ENCODE data around the gene SSR4. TPM values are rescaled to one million over a fixed set of nuclear protein-coding genes. Genes with fewer than 3 reads are reported as not detected.

The SSR4 gene
- total RNA-seq, 2 donors from 2014 or later, result 204 to 212 TPM

Other genes with a start within 250 kb of the SSR4 start
- 10 to 100 TPM; 14.6 to 19.2 TPM for gene CCNQ, start 195.5 kb upstream of the SSR4 start, total RNA-seq
- not detected for gene DUSP9, start 147.5 kb upstream of the SSR4 start, total RNA-seq
- gene PNCK, start 120.9 kb upstream of the SSR4 start, total RNA-seq, result under 1 TPM in 1 of 2 donors, not detected in 1; 0.72 TPM
- gene SLC6A8, start 106.7 kb upstream of the SSR4 start, total RNA-seq, result 1 to 10 TPM; 3.4 to 4.4 TPM
- 100 to 1,000 TPM; 101 TPM for gene BCAP31, start 70.3 kb upstream of the SSR4 start, total RNA-seq
- gene ABCD1, start 69.8 kb upstream of the SSR4 start, total RNA-seq, result 10 to 100 TPM; 14.7 to 17.7 TPM
- gene PLXNB3, start 30.4 kb upstream of the SSR4 start, total RNA-seq, result 1 to 10 TPM in 1 of 2 donors, under 1 TPM in 1; 0.25 to 2.9 TPM
- gene SRPK3, start 13.6 kb upstream of the SSR4 start, total RNA-seq, result not detected
- 10 to 100 TPM; 46.4 to 52.4 TPM for gene IDH3G, start 293 bp upstream of the SSR4 start, total RNA-seq
- gene PDZD4, start 35.9 kb downstream of the SSR4 start, total RNA-seq, result 10 to 100 TPM; 31.1 to 45.6 TPM
- 1 to 10 TPM; 2.3 to 3.9 TPM for gene L1CAM, start 91.5 kb downstream of the SSR4 start, total RNA-seq
- gene AVPR2, start 110.0 kb downstream of the SSR4 start, total RNA-seq, result not detected
- gene ARHGAP4, start 131.6 kb downstream of the SSR4 start, total RNA-seq, result 100 to 1,000 TPM; 374 to 404 TPM
- gene NAA10, start 140.4 kb downstream of the SSR4 start, total RNA-seq, result 10 to 100 TPM; 42.8 to 48.5 TPM
- gene RENBP, start 150.0 kb downstream of the SSR4 start, total RNA-seq, result 10 to 100 TPM in 1 of 2 donors, 1 to 10 TPM in 1; 8.8 to 11.5 TPM
- gene HCFC1, start 177.2 kb downstream of the SSR4 start, total RNA-seq, result 10 to 100 TPM; 65.7 to 65.8 TPM
- 1 to 10 TPM; 2.4 to 3.0 TPM for gene TMEM187, start 178.1 kb downstream of the SSR4 start, total RNA-seq
- gene IRAK1, start 225.2 kb downstream of the SSR4 start, total RNA-seq, result 10 to 100 TPM; 75.3 to 92.5 TPM

Measured in T-helper 17 cell (primary cell).